Esophagus mucosa (tissue), 1 donor: ENCODE measurements around the gene SMIM10L1. TPM values are rescaled to one million over a fixed set of nuclear protein-coding genes. Genes with fewer than 3 reads are reported as not detected.

Experiments used
- ATAC-seq: fragments of 200-7000 bp; cut with Tn5 transposase; one replicate; pipeline ENCODE4 v1.9.1; 2020
- total RNA-seq: library from RNA; stranded (reverse); gene quantifications from one replicate; pipeline ENCODE4 v1.2.4, GENCODE V29; 2023
- donor health status: DM: yes; HTN: yes; CAD: no.

The SMIM10L1 gene
- total RNA-seq, 1 donor from 2014 or later: 4.0 TPM

DNA sequence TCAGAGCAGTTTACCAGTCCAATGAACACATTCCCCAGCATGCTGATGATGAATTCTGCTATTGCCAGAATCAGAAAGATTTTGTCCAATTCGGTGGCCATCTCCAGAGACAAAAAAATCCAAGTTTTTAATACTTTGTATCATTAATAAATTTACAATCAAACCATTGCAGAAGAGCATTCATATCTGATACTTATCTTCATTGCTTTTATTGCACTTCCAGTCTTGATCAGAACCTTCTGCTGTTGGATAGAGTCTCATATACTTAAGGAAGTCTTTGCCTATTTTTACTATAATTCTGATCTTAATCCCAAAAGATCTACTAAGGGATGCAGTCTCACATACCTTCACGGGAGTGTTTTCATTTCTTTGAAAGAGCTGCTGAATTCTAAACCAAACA lies 15.8 kb downstream of the SMIM10L1 start, which contains the start of gene TAS2R42:
Gene TAS2R42, minus strand, starts transcription at position 101 of the 400 bp plus-strand sequence. Its CDS starts 0 bp downstream, at position 101.
- no peak for ATAC-seq

DNA sequence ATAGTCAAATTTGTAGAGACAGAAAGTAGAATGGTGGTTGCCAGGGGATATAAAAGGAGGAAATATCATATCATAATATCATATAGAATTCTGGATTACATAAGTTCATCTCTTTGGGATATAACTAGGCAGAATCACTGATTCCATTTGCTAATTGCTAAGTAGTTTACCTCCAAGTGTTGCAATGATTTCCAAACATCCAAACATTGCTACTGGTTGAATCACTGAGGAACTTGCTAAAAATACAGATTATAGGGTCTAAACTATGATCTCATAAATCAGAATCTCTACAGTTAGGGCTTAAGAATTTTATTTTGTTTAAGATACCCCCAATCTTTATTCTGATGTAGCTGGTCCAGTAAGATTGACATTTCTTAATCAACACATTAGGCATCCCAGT lies 31.8 kb downstream of the SMIM10L1 start:
- ATAC-seq: no peak

DNA sequence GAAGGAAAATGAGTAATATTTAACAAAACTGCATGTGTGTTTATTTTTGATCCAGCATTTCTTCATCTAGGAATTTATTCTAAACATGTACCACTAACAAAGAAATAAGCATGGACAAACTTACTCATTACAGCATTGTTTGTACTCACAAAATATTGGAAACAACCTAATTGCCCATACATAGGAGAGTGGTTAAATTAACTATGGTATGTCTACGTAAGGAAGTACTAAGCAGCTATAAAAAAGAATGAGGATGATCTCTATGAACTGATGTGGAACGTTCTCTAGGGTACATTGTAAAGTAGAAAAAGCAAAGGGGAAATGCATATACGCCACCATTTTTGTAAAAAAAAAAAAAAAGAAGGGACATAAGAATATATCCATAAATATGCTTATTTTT lies 33.2 kb downstream of the SMIM10L1 start:
- ATAC-seq: no peak

DNA sequence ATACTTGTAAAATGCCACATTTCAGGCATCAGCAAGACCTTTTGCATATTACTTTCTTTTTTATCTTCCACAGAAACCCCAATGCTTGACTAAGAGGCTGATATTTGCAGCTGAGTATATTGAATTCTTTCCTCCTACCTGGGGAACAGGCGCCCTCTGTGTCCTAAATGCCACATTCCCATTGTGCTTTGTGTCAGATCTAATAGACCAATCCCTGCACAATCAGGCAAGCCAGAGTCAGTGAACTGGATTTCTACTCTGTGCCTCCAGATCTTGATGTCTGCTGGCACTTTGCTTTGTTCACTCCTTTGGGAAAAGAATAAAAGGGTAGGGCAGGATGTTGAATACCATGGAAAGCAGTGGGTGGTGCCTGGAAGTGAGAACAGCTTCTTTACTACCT lies 38.1 kb downstream of the SMIM10L1 start:
- no peak for ATAC-seq

Other genes starting within 250 kb of the SMIM10L1 start
- gene PRH2, start 242.0 kb upstream of the SMIM10L1 start, total RNA-seq: not detected
- 0.80 TPM for gene TAS2R14, start 231.9 kb upstream of the SMIM10L1 start, total RNA-seq
- gene TAS2R50, start 184.3 kb upstream of the SMIM10L1 start, total RNA-seq: 0.68 TPM
- gene TAS2R20, start 172.9 kb upstream of the SMIM10L1 start, total RNA-seq: 0.96 TPM
- gene TAS2R19, start 148.6 kb upstream of the SMIM10L1 start, total RNA-seq: 1.2 TPM
- gene TAS2R31, start 139.8 kb upstream of the SMIM10L1 start, total RNA-seq: 0.92 TPM
- gene TAS2R46, start 108.9 kb upstream of the SMIM10L1 start, total RNA-seq: 0.40 TPM
- gene TAS2R43, start 78.9 kb upstream of the SMIM10L1 start, total RNA-seq: 0.84 TPM
- gene TAS2R30, start 36.5 kb upstream of the SMIM10L1 start, total RNA-seq: 1.1 TPM
- not detected for gene TAS2R42, start 15.7 kb downstream of the SMIM10L1 start, total RNA-seq
- gene PRB3, start 98.5 kb downstream of the SMIM10L1 start, total RNA-seq: not detected
- gene PRB4, start 139.2 kb downstream of the SMIM10L1 start, total RNA-seq: not detected
- gene PRB2, start 224.4 kb downstream of the SMIM10L1 start, total RNA-seq: not detected